Measurements from ENCODE around the gene RIC1.

DNA sequence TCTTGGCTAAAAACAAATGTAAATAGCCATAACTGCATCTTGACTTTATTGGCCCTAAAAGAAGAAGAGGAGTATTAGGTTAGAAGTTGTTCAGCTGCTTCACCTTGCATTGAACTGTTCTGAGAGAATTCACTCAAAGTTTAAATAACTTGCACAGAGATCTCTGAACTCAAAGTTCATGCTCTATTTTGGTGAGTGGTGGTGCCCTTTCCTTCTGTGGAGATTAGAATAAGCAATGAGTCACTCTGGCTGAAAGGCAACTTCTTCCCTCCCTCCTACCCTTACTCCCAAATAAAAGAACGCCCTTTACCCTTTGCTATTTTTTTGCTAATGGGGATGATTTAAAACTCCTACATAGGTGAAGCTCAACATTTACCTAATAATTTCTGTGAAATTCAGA is 155.1 kb downstream of the RIC1 start:
- no peak for TF ChIP-seq EZH2 (IDR thresholded peaks at IDR 0.05)
- no peak for TF ChIP-seq FOXP2 (optimal IDR thresholded peaks at IDR 0.05; ENCODE audit: control extremely low read depth, extremely low read length, insufficient read depth)
- TF ChIP-seq POLR2AphosphoS5 (IDR thresholded peaks at IDR 0.05; ENCODE audit: borderline replicate concordance, low read depth, low read length) = no peak
